Loucy (cell line): ENCODE data around the gene EPHB6.

Experiments
- CTCF ChIP-seq: fragments of 200-600 bp; sonication (generic); conservative IDR thresholded peaks from 2 replicates; pipeline ENCODE4 v1.5.1; 2014; ENCODE audit warnings: mild to moderate bottlenecking, antibody characterized with exemption, low read length
- EZH2phosphoT487 ChIP-seq: fragments of 200-600 bp; IDR thresholded peaks from 2 replicates; pipeline ENCODE4 v1.6.1; 2018; ENCODE audit warnings: antibody characterized with exemption, mild to moderate bottlenecking, moderate library complexity, borderline replicate concordance

DNA sequence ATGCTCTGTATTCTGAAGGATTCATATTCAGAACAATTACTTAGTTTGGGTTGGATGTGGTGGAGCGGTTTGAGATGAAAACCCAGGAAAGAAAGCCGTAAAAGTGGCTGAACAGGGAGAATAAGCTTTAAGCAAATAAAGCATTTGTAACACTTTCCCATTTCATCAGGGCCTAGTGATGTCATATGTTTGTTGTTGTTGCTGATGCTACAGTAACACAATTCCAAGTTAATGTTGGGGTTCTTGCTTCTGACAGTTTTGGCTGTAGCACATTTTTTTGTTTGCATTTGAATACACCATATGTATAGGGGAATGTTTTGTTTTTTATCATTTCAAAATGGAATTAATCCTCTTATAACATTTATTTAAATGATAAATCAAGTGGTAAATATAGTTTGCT, 40.4 kb upstream of the EPHB6 start:
- TF ChIP-seq CTCF (no peak), EZH2phosphoT487 (no peak)
